GM18951 (cell line): Measurements from ENCODE around the gene LRBA.

ENCODE experiments used
- POLR2A ChIP-seq: IDR thresholded peaks from 4 replicates; pipeline ENCODE4 v1.6.1; 2011; ENCODE audit warnings: mild to moderate bottlenecking; ENCODE audit not compliant: insufficient read length, insufficient read depth; ENCODE audit errors: extremely low read depth
- in situ Hi-C: fragments of 300-500 bp; cut with MboI; formaldehyde crosslinking; loops from one replicate; pipeline ENCODE4 v1.12.0; 2022; ENCODE audit warnings: low sequenced_read_pairs, mixed read lengths, inconsistent platforms; ENCODE audit not compliant: unreplicated experiment

The LRBA gene

DNA sequence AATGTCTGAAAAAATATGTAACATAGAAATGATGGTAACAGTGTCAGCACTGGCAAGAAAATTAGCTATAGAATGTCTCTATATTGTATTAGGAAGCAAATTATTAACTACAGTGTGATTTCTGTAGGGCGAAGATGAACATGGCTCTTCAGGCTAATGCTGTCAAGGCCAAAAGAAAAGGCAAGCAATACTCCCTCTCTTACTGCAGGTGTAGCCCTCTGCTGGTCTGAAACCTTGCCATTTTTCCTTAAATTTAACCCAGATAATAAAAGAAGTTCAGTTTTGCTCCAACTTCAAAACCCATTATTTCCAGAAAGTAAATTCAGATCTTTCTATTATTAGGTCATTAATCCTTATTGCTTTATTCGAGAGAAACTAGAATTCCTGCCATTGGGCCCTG is 215.9 kb downstream of the LRBA start:
- in situ Hi-C loops, result no loop called here
- no peak for TF ChIP-seq POLR2A

DNA sequence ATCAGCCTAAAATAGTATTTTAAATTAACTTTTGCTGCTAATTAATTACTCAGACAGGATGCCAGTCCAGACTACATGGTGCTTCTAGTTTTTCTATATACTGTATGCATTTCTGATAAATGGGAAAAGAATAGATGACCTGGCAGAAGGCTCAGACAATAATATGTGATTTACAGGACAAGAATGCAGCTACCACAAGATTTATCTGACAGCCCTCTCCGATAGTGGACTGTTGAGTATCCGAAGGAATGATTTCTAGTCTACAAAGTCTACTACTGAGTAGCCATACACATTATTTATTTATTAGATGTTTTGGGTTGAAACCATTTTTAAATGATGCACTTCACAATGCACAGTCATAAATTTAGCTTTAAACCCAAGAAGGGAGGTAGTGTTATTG is 220.4 kb downstream of the LRBA start:
- in situ Hi-C loops, result no loop called here
- no peak for TF ChIP-seq POLR2A

DNA sequence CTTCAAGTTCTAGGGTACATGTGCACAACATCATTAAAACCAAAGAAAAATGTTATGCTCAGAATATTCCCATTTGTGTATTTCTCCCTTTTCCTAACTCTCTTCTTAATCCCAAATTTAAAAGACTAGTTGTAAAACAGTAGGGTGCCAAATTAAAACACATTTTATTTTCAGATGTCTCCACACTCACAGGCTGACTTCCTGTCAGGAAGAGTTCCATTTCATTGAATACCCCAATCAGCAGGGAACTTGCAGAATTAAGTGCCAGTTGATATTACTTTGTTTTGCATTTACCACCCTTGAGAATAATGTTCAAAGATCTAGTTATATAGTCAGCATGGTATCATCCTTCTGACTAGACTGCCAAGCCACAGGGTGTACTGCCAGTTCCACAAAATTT is 225.2 kb downstream of the LRBA start:
- in situ Hi-C loops, result no loop called here
- TF ChIP-seq POLR2A, result no peak

DNA sequence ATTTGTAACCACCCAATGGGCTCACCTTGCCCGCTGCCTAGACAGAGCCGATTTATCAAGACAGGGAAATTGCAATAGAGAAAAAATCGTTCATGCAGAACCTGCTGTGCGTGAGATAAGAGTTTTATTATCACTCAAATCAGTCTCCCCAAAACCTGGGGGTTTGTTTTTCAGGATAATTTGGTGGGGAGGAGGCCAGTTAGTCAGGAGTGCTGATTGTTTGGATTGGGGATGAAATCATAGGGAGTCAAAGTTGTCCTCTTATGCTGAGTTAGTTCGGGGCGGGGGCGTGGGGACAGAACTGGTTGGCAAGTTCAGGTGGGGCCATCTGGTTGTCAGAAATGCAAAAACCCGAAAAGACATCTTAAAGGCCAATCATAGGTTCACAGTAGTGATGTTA is 230.1 kb downstream of the LRBA start:
- in situ Hi-C loops, result no loop called here
- TF ChIP-seq POLR2A, result no peak

DNA sequence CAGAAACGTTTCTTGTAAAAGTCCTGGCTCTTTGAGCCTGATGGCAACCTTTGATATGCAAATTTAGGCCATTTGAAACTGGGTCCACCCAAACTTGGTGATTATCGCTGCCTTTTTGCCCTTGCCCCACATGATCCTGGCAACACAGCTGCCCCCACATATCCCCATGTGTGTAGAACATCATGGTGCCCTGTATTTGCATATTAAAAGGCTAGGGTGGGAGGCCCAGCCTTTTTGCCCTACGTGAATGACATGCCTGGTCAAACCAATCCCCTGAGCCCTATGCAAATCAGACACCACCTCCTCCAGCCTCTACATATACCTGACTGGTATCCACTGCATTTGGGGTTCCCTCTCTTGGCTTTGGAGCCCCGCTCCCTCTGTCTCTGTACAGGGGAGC is 230.8 kb downstream of the LRBA start:
- TF ChIP-seq POLR2A, result no peak
- in situ Hi-C loops, result no loop called here

DNA sequence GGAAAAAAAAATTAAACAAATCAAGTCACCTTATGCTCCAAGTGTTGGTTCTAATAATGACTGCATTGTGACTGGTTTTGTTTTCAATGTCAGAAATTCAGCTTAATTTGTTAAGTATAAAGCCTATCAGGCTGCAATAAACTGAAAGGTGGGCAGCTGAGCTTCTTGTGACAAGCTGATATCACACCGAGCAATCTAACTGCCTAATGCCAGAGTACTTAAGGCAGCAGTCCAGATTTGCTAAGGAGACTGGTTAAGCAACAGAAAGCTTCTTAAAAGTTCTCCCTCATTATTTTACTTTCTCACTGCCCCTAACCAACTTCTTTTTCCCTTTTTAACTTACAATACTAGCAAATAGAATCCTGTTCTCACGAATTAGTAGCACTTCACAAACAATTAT is 232.2 kb downstream of the LRBA start:
- no peak for TF ChIP-seq POLR2A
- in situ Hi-C loops, result no loop called here

DNA sequence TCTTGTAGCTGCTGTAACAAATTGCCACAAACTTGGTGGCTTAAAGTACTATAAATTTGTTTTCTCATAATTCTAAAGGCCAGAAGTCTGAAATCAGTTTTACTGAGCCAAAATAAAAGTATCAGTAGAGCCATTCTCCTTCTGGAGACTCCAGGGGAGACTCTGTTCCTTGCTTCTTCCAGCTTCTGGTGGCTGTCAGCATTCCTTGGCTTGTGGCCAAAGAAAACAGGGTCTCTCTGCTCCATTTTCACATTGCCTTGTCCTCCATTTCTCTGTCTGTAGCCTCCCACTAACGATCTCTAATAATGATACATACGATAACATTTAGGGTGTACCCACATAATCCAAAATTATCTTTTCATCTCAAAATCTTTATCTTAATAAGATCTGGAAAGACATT is 232.8 kb downstream of the LRBA start:
- TF ChIP-seq POLR2A, result no peak
- in situ Hi-C loops, result no loop called here

DNA sequence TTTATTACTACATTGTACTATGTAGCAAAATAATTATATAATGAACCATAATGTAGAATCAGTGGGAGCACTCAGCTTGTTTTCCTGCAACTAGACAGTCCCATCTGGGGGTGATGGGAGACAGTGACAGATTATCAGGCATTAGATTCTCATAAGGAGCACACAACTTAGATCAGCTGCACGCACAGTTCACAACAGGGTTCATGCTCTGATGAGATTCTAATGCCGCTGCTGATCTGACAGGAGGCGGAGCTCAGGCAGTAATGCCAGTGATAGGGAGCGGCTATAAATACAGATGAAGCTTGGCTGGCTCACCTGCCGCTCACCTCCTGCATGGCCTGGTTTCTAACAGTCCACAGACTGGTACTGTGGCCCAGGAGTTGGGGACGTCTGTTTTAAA is 233.9 kb downstream of the LRBA start:
- in situ Hi-C loops, result no loop called here
- TF ChIP-seq POLR2A, result no peak

DNA sequence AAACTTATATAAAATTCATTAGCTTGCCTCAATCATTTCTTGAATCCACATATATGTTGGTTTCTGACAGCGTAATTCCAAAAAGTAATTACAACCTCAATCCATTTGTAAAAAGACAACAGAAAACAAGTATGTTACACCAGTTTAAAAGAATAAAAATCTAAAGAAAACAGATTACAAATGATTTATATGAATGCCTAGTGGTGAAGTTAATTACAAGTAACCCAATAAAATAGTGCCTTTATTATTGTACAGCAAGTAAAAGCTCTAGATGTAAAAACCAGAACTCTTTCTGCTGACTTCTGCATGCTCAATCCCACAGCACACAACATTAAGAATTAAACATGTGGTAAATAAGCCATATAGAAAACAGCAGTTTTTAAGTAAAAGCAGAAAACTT is 235.4 kb downstream of the LRBA start:
- in situ Hi-C loops, result no loop called here
- TF ChIP-seq POLR2A, result no peak

DNA sequence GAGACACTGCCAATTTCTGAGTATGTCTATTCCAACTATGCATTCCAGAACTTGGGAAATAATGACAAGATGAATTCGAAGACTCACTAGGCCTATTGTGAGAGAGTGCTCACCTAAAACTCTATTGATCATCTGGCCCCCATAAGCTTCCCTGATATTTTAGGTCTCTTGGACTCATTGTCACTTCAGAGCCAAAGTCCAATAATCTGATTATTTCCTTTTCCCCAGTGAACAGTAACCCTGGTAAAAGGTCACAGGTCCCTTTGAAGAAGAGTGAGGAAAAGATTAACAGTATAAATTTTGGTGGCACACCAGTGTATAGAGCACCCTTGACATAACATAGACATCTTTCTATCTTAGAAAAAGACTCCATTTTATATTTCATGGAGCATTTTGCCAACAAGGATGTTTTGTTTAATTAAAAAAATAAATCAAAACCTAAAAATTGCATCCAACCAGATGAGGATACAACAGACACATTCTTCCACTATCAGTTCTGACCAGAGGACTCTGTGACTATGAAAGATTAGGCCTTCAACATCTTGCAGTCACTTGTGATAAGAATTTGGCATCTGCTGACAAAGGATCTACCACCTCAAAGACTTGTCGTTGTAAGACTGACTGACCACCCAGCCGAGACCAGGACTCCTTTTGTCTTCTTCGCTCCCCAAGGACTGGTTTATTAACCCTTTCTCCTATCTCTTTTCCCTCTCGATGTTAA is 241.2 kb downstream of the LRBA start:
- in situ Hi-C loops, result no loop called here
- TF ChIP-seq POLR2A, result no peak

DNA sequence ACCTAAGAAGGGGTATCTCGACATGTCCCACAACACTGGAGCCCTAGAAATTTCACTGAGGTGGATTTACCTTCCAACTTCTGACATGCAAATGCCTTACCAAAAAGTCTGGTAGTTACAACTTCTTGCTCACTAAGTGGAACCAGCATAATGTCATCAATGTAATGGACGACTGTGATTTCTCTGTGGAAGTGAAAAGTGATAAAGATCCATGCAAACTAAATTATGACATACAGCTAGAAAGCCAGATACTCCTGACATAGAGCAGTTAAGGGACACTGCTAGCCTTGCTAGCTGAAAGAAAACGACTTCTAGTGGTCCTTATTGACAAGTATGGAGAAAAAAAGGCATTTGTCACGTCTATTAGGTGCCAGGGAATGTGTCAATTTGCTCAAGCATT is 242.1 kb downstream of the LRBA start:
- in situ Hi-C loops, result no loop called here

DNA sequence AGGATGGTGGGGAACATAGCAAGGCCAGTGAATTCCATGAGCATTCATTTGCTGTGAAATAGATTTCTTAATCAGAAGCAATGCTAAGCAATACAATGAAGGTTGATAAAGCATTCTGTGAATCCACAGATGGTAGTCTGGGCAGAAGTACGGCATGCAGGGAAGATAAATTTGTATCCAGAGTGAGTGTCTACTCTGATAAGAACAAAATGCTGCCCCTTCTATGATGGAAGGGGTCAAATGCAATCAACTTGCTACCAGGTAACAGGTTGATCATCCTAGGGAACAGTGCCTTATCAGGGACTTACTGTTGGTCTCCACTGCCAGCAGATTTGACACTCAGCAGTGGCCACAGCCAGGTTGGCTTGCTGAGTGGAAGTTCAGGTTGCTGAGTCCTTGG is 243.7 kb downstream of the LRBA start:
- TF ChIP-seq POLR2A, result no peak
- in situ Hi-C loops, result no loop called here

More for the DNA sequence above, 242.1 kb downstream of the LRBA start:
- TF ChIP-seq POLR2A, result no peak

DNA sequence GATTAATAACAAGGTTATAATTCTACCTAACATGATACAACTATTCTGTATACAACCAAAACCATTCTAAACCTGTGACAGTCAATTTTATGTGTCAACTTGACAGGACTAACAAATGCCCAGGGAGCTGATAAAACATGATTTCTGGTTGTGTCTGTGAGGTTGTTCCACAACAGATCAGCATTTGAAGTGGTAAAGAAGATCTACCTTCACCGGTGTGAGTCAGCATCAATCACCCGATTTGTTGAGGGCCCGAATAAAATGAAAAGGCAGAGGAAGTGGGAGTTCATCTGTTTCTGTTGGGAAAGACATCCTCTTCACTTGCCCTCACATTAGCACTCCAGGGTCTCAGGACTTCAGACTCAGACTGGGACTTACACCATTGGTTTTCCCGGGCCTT is 245.2 kb downstream of the LRBA start:
- in situ Hi-C loops, result no loop called here
- no peak for TF ChIP-seq POLR2A

DNA sequence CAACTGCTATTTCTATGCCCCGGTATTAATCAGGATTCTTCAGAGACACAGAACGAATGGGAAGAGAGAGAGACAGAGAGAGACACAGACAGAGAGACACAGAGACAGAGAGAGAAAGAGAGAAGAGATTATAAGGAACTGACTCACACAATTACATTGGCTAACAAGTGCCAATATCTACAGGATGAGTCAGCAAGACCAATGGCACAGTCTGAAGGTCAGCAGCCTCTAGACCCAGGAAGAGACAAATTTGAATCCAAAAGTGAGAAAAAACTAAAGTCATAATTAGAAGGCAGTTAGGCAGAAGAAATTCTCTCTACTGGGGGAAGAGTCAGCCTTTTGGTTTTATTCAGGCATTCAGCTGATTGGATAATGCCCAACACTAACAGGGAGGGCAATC is 245.8 kb downstream of the LRBA start:
- in situ Hi-C loops, result no loop called here
- TF ChIP-seq POLR2A, result no peak

DNA sequence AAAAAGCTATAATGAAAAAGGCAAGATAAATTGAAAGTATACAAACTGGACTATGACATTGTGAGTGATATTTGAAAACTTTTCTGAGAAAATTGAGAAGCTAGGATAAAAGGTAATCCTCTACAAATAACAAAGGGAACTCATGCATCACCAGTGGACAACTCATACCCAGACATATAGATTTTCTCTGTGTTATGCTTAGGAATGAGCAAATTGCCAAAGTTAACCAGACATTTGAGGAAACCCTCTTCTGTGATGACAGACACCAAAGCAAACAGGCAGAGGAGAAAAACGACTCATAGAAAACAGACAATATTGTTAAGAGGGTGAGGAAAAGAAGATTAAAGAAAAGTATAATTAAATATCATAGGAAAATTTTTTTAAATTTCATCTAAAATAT is 246.6 kb downstream of the LRBA start:
- in situ Hi-C loops, result no loop called here
- TF ChIP-seq POLR2A, result no peak

DNA sequence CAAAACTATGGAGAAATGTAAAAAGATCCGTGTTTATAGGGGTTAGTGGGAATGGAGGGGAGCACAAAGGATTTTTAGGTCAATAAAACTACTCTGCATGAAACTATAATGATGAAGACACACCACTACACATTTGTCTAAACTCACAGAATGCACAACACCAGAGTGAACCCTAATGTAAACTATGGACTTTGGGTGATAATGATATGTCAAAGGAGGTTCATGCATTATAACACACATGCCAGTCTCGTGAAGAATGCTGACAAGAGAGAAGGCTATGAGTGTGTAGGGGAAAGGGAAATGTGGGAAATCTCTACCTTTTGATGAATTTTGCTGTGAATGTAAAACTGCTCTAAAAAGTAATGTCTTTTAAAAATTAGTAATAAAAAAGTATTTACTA is 249.9 kb downstream of the LRBA start:
- TF ChIP-seq POLR2A, result no peak
- in situ Hi-C loops, result no loop called here

DNA sequence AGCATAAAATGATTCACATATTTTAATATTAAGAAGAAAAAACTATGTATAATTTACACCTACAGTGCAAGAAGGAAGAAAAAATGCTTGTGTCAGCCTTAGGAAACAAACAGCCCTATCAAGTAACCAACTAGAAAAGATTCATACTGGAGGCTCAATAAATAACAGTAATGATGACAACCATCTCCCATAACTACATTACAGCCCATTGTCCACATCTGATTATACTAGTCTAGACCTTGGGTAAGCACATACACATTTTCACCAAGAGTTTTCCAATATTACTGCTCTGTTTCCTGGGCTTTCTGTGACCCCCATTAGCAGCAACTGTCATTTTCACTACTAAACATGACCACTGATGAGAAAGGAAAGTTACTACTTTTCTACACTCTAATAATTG is 263.4 kb downstream of the LRBA start:
- TF ChIP-seq POLR2A, result no peak
- in situ Hi-C loops, result no loop called here
